T-helper 2 cell treated with Interferon-gamma antibody and Interleukin-4, amounts not matched to agents 5 μg/mL and 100 μg/mL, for 36 hours (primary cell): Measurements from ENCODE around the gene AGA.

Source experiments
- DNase-seq: peaks from one replicate; pipeline ENCODE4 v3.0.0; 2021; ENCODE audit warnings: low spot score
- H3K27ac Mint-ChIP-seq: one replicate; pipeline ENCODE4 v1.8.0; 2021; ENCODE audit warnings: mild to moderate bottlenecking, mixed read lengths
- H3K27me3 Mint-ChIP-seq: one replicate; pipeline ENCODE4 v1.8.0; 2021; ENCODE audit warnings: low read depth, mixed read lengths
- H3K36me3 Mint-ChIP-seq: one replicate; pipeline ENCODE4 v1.8.0; 2021; ENCODE audit warnings: low read depth, mixed read lengths
- H3K4me1 Mint-ChIP-seq: one replicate; pipeline ENCODE4 v1.8.0; 2021; ENCODE audit warnings: low read depth, mixed read lengths
- H3K4me3 Mint-ChIP-seq: one replicate; pipeline ENCODE4 v1.8.0; 2022; ENCODE audit warnings: mild to moderate bottlenecking, moderate library complexity, mixed read lengths
- H3K9me3 Mint-ChIP-seq: one replicate; pipeline ENCODE4 v1.8.0; 2021; ENCODE audit warnings: mixed read lengths

Gene AGA

DNA sequence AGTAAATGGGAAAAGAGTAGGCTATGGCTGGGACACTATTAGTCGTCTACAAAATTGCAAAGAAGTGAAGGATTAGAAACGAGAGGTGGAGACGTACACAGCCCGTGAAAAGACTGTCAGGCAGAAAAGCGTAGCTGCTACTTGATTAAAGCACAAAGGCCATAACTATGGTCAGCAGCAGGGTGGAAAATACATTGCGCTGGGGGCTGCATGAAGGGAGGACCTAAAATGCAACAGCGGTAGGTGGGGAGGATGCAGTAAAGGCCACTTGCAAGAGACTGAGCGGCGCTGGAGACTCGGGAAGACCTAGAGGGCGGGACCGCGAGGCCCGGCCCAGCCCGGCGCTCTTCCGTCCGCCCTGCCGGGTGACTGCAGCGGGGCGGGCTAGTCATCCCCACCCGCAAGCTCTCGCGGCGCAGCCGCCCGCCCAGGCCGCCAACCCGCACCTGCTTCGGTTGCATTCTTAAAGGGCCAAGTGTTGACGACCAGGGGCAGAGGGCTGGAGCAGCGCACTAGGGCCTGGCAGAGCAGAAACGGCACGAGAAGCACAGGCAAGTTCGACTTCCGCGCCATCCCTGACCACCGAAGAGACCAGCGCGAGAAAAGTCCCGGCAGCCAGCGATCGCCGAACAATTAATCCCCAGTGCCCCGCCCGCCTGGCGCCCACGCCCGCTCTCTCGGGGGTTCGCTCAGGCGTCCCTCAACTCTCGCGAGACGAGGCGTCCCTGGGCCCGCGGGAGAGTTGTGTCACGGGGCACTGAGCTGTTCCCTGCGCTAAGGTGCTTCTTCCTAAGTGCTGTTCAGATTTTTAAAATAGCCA is at the start of gene AGA:
Gene AGA (minus strand): TSS at position 635 of the 820 bp plus-strand sequence. CDS start 62 bp downstream, at position 573.
- Mint-ChIP-seq H3K27me3 (no peaks in the 10 kb centered on the region), H3K4me1 (peaks cover 25% of the 10 kb centered on the region), H3K9me3 (no peaks in the 10 kb centered on the region)

DNA sequence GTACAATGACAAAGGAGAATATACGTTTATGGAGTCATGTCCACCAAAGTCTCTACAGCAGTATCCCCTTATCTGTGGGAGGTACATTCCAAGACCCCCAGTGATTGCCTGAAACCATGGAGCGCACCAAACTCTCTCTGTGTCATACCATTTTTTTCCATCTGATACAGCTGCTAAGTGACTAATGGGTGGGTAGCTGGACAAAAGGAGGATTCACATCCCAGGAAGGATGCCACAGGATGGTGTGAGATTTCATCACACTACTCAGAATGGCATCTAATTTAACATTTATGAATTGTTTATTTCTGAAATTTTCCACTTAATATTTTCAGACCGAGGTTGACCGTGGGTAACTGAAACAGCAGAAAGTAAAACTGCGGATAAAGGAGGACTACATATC is 49.8 kb upstream of the AGA start:
- H3K36me3 Mint-ChIP-seq: no peaks in the 10 kb centered on the region
- no peaks in the 10 kb centered on the region for H3K9me3 Mint-ChIP-seq
- DNase-seq: no peak
- no peak overlapping the region for H3K27ac Mint-ChIP-seq
- peaks cover 2% of the 10 kb centered on the region for H3K27me3 Mint-ChIP-seq
- no peaks in the 10 kb centered on the region for H3K4me1 Mint-ChIP-seq
- no peak overlapping the region for H3K4me3 Mint-ChIP-seq

More for the DNA sequence above, at the start of gene AGA:
- DNase-seq: peak; percentile 96
- Mint-ChIP-seq H3K27ac (peak within 1 kb of the TSS; percentile 95), H3K4me3 (peak within 1 kb of the TSS; percentile 89), H3K36me3 (peaks cover 10% of the 10 kb centered on the region)

GRCh38 chr4:177490769-177491168 is 48.5 kb upstream of the AGA start:
- Mint-ChIP-seq H3K36me3 (no peaks in the 10 kb centered on the region), H3K4me1 (no peaks in the 10 kb centered on the region), H3K4me3 (no peak overlapping the region), H3K27ac (no peak overlapping the region), H3K27me3 (peaks cover 2% of the 10 kb centered on the region), H3K9me3 (no peaks in the 10 kb centered on the region)
- DNase-seq: no peak

DNA sequence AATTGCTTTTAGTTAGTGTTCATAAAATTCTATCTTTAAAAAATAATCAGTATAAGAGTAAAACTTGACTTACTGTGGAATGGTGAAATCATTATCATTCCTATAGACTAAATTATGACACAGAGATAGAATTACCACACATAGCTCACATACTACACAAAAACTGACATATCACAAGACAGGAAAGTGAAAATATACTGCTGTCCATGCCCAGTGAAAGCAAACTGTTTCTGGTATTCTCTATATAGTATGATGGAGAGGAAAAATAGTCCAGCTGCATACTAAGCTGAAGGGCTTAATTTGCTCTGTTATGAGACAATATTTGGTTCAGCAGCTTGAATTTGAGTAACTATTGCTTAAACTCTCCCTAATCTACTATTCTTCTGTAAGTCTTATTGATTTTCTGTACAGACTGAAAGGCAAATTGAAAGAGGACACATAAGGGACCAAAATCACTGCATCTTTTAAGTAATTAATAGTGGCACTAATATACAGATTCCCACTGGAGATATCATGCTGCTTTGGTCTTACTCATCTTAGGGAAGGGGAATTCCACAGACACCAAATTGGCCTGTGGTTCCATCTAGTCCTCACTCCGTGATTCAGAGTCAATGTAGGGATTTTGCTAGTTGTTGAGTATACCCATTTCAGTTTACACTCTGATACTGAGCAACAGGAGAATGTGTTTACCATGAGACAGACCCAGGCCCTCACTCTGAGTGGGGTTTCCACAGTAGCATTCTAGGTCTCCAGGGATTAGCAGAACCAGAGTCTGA is 47.4 kb upstream of the AGA start:
- H3K4me3 Mint-ChIP-seq: no peak overlapping the region
- DNase-seq: no peak
- no peaks in the 10 kb centered on the region for H3K9me3 Mint-ChIP-seq
- H3K4me1 Mint-ChIP-seq: no peaks in the 10 kb centered on the region
- H3K36me3 Mint-ChIP-seq: no peaks in the 10 kb centered on the region
- H3K27me3 Mint-ChIP-seq: no peaks in the 10 kb centered on the region
- H3K27ac Mint-ChIP-seq: no peak overlapping the region

DNA sequence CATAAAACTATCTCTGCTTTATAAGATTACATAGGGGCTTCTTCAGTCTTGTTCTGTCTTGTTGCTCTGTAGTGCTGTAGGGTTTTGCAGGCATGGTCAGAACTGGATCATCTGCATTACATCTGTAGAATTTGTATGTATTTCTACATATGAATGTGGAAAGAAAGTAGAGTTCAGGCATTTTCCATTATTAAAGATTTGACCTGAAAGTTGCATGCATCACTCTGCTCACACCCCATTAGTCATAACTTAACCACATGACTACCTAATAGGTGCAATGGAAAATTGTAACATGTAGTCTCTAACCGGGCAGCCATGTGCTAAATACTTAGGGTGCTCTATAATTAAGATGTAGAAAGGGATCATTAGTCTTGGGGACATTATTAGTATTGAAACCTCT is 45.7 kb upstream of the AGA start:
- H3K27ac Mint-ChIP-seq: no peak overlapping the region
- no peak overlapping the region for H3K4me3 Mint-ChIP-seq
- H3K27me3 Mint-ChIP-seq: no peaks in the 10 kb centered on the region
- no peaks in the 10 kb centered on the region for H3K36me3 Mint-ChIP-seq
- no peaks in the 10 kb centered on the region for H3K9me3 Mint-ChIP-seq
- peaks cover 7% of the 10 kb centered on the region for H3K4me1 Mint-ChIP-seq
- no peak for DNase-seq

DNA sequence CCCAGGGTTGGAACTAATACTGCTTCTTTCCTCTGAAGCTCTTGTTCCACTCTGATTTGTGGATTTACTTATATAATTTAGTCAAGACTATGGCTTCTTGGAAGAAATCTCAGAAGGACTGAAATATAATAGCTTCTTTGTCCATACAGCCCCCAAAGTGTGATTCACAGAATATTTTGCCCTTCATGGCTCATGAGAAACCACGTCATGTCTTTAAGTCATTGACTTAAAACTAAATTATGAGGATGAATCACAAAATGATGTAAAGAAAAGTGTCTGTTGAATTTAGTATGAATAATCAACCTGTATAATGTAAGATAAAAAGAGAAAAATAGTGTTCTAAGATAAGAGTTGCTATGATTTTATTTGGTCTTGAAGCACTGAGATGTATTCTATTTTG is 43.3 kb upstream of the AGA start:
- H3K4me1 Mint-ChIP-seq: peaks cover 8% of the 10 kb centered on the region
- H3K36me3 Mint-ChIP-seq: no peaks in the 10 kb centered on the region
- no peaks in the 10 kb centered on the region for H3K9me3 Mint-ChIP-seq
- no peaks in the 10 kb centered on the region for H3K27me3 Mint-ChIP-seq
- H3K4me3 Mint-ChIP-seq: no peak overlapping the region
- H3K27ac Mint-ChIP-seq: no peak overlapping the region
- no peak for DNase-seq

- H3K36me3 Mint-ChIP-seq: no peaks in the 10 kb centered on the region
- no peak overlapping the region for H3K27ac Mint-ChIP-seq
- no peak for DNase-seq
- no peak overlapping the region for H3K4me3 Mint-ChIP-seq
- peaks cover 8% of the 10 kb centered on the region for H3K4me1 Mint-ChIP-seq
- no peaks in the 10 kb centered on the region for H3K9me3 Mint-ChIP-seq
- H3K27me3 Mint-ChIP-seq: no peaks in the 10 kb centered on the region
These were observed 42.4 kb upstream of the AGA start for GRCh38 chr4:177484613-177485021.

GRCh38 chr4:177483760-177484159 is 41.5 kb upstream of the AGA start:
- no peaks in the 10 kb centered on the region for H3K36me3 Mint-ChIP-seq
- H3K27ac Mint-ChIP-seq: no peak overlapping the region
- no peaks in the 10 kb centered on the region for H3K9me3 Mint-ChIP-seq
- H3K4me1 Mint-ChIP-seq: peaks cover 10% of the 10 kb centered on the region
- H3K4me3 Mint-ChIP-seq: no peak overlapping the region
- H3K27me3 Mint-ChIP-seq: peaks cover 3% of the 10 kb centered on the region
- DNase-seq: no peak

- no peak for DNase-seq
These were observed 41.0 kb upstream of the AGA start for GRCh38 chr4:177483271-177483670.

DNA sequence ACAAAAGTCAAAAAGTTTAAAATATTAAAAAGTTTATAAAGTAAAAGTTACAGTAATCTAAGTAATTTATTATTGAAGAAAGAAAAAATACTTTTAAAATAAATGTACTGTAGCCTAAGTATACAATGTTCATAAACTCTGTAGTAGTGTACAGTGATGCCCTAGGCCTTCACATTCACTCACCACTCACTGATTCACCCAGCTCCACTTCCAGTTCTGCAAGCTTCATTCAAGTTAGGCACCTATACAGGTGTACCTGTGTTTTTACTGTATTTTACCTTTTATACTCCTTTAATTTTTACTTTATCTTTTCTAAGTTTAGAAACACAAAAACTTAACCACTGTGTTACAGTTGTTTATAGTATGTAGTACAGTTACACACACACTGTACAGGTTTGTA is 40.1 kb upstream of the AGA start:
- Mint-ChIP-seq H3K27me3 (peaks cover 3% of the 10 kb centered on the region), H3K4me1 (peaks cover 10% of the 10 kb centered on the region), H3K27ac (no peak overlapping the region), H3K4me3 (no peak overlapping the region), H3K36me3 (no peaks in the 10 kb centered on the region), H3K9me3 (no peaks in the 10 kb centered on the region)
- no peak for DNase-seq

More at GRCh38 chr4:177483271-177483670, 41.0 kb upstream of the AGA start:
- Mint-ChIP-seq H3K4me1 (peaks cover 10% of the 10 kb centered on the region), H3K36me3 (no peaks in the 10 kb centered on the region), H3K27ac (no peak overlapping the region), H3K27me3 (peaks cover 3% of the 10 kb centered on the region), H3K9me3 (no peaks in the 10 kb centered on the region), H3K4me3 (no peak overlapping the region)

DNA sequence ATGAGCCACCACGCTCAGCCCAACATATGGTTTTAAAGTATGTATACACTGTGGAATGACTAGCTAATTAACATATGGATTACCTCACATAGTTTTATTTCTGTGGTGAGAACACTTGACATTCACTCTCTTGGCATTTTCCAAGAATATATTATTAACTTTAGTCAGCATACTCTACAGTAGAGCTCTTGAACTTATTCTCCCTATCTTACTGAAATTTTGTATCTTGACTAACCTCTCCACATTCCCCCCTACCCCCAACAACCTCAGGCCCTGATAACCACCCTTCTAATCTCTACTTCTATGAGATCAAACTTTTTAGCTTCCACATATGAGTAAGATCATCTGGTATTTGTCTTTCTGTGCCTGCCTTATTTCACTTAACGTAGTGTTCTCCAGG is 38.6 kb upstream of the AGA start:
- H3K4me3 Mint-ChIP-seq: no peak overlapping the region
- H3K4me1 Mint-ChIP-seq: peaks cover 10% of the 10 kb centered on the region
- H3K9me3 Mint-ChIP-seq: no peaks in the 10 kb centered on the region
- no peaks in the 10 kb centered on the region for H3K36me3 Mint-ChIP-seq
- no peak for DNase-seq
- H3K27ac Mint-ChIP-seq: no peak overlapping the region
- H3K27me3 Mint-ChIP-seq: peaks cover 3% of the 10 kb centered on the region

- Mint-ChIP-seq H3K4me3 (no peak overlapping the region), H3K36me3 (no peaks in the 10 kb centered on the region), H3K4me1 (peaks cover 10% of the 10 kb centered on the region), H3K27me3 (peaks cover 6% of the 10 kb centered on the region), H3K9me3 (no peaks in the 10 kb centered on the region), H3K27ac (no peak overlapping the region)
- DNase-seq: no peak
These were observed 36.8 kb upstream of the AGA start for GRCh38 chr4:177479063-177479462.

GRCh38 chr4:177478496-177478895 is 36.3 kb upstream of the AGA start:
- no peak for DNase-seq
- Mint-ChIP-seq H3K4me3 (no peak overlapping the region), H3K4me1 (peaks cover 8% of the 10 kb centered on the region), H3K9me3 (no peaks in the 10 kb centered on the region), H3K27me3 (peaks cover 6% of the 10 kb centered on the region), H3K36me3 (no peaks in the 10 kb centered on the region), H3K27ac (no peak overlapping the region)

- H3K4me3 Mint-ChIP-seq: no peak overlapping the region
- H3K27me3 Mint-ChIP-seq: peaks cover 3% of the 10 kb centered on the region
- no peaks in the 10 kb centered on the region for H3K9me3 Mint-ChIP-seq
- DNase-seq: no peak
- H3K4me1 Mint-ChIP-seq: no peaks in the 10 kb centered on the region
- no peak overlapping the region for H3K27ac Mint-ChIP-seq
- no peaks in the 10 kb centered on the region for H3K36me3 Mint-ChIP-seq
These were observed 31.8 kb upstream of the AGA start for GRCh38 chr4:177473991-177474390.
